HepG2 (cell line): ENCODE measurements around the gene RHBDD3. TPM values are rescaled to one million over a fixed set of nuclear protein-coding genes. Genes with fewer than 3 reads are reported as not detected.

Experiments
- CTCF ChIP-seq: sonication (generic); formaldehyde crosslinking; IDR thresholded peaks from 2 replicates; pipeline ENCODE4 v1.5.0; 2020; ENCODE audit warnings: mild to moderate bottlenecking, missing genetic modification reagents, moderate library complexity
- LBX2 ChIP-seq: sonication (generic); formaldehyde crosslinking; IDR thresholded peaks from 2 replicates; pipeline ENCODE4 v1.5.0; 2020; ENCODE audit warnings: missing genetic modification reagents, mild to moderate bottlenecking, borderline replicate concordance
- ZFP91 ChIP-seq: sonication (generic); formaldehyde crosslinking; IDR thresholded peaks from 2 replicates; pipeline ENCODE4 v1.9.0; 2022; ENCODE audit warnings: missing genetic modification reagents, mild to moderate bottlenecking, borderline replicate concordance
- ZNF687 ChIP-seq: sonication (generic); formaldehyde crosslinking; IDR thresholded peaks from 2 replicates; pipeline ENCODE4 v1.5.1; 2020; ENCODE audit warnings: mild to moderate bottlenecking, missing genetic modification reagents, moderate library complexity
- polyA plus RNA-seq, 8 experiments: library from polyadenylated mRNA; depleted of rRNA in 3 of 8; stranded (reverse) in 7 of 8; unstranded in 1 of 8; fragments of >200 nt; fragmentation: Illumina TruSeq in 4 of 8; extraction: Trizol in 4 of 8; gene quantifications; 2 replicates each; pipeline versions ENCODE4 v1.2.1 to v1.2.3, GENCODE V29; 2011 to 2016; ENCODE audit warnings: low read depth in 4 of 8, missing spikeins in 1 of 8, mixed read lengths in 1 of 8; ENCODE audit not compliant: insufficient read depth in 1 of 8
- total RNA-seq, 5 experiments: library from RNA; depleted of rRNA; stranded (reverse); fragments of >200 nt; fragmentation: Illumina TruSeq; extraction: Trizol; gene quantifications; 2 replicates each; pipeline ENCODE4 v1.2.3, GENCODE V29; 2016; ENCODE audit warnings: low read depth in 1 of 5

Gene RHBDD3
- total and polyA plus RNA-seq, 2 of the 13 experiments (the other 11 are each of a cell fraction or from before 2014, with no cell fraction given): 12.1 to 26.7 TPM

- TF ChIP-seq ZFP91 (CRISPR knock-in tag) (peak; percentile 44; the same call in 1 of the 2 replicates), CTCF (peak; percentile 49), ZNF687 (CRISPR knock-in tag) (peak; percentile 31; the same call in 1 of the 2 replicates), LBX2 (CRISPR knock-in tag) (no peak)
Measured at GRCh38 chr22:29302681-29303465, 35.1 kb upstream of the RHBDD3 start (continued).
